ENCODE data around the gene BLOC1S3. TPM values are rescaled to one million over a fixed set of nuclear protein-coding genes. Genes with fewer than 3 reads are reported as not detected.

Gene BLOC1S3
- total and polyA plus RNA-seq, 4 donors = 4.2 to 17.3 (median 8.1) TPM

DNA sequence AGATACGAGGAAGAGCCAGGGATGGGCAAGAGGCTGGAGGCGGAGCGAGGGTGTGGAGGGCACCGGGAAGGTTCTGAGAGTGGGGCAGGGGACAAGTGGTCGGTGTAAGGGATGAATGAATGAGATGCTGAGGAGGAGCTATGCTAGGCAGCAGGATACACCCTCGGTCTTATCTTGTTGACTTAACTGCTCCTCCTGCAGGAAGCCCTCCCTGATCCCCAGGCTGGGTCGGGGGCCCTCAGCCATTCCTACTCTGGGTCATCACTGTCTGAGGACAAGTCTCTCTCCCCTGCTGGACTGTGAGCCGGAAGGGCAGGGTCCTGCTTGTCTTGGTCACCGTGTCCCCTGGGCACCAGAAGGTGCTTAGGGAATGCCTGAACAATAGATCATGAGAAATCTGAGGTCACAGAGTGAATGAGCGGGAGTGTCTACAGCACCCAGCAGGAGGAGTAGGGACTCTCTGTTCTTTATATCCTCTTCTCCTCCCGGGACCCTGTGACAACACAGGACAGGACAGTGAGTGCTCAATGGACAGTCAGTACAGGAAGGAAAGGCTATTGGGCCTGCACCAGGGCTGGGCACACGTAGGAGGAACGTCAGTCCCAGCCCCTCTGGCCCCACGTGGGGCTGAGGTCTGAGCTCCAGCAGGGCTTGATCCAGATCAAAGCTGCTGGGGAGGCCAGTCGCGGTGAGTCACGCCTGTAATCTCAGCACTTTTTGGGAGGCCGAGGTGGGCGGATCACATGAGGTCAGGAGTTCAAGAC lies 24.3 kb upstream of the BLOC1S3 start:
- Histone ChIP-seq H3K9me3 (ENCODE audit: control insufficient read depth in 4 of 4, insufficient read depth in 3 of 4, low read length in 3 of 4) (peaks cover 0 to 9% (median 0%) of the 10 kb centered on the region in 4 donors), H3K4me3 (no peak overlapping the region), H3K27me3 (ENCODE audit: control insufficient read depth in 3 of 3, insufficient read depth in 3 of 3, low read length in 2 of 3) (peaks cover 0 to 27% (median 21%) of the 10 kb centered on the region in 3 donors), H3K36me3 (ENCODE audit: control insufficient read depth in 4 of 4, insufficient read depth in 4 of 4, low read length in 4 of 4) (no peaks in the 10 kb centered on the region), H3K9ac (ENCODE audit: insufficient read depth in 1 of 2, low read length in 2 of 2) (no peak overlapping the region), H3K4me1 (ENCODE audit: control insufficient read depth in 5 of 5, insufficient read depth in 5 of 5, low read length in 5 of 5) (peaks cover 0 to 27% (median 11%) of the 10 kb centered on the region in 5 donors), H3K27ac (ENCODE audit: low read depth in 1 of 2, low read length in 1 of 2) (no peak overlapping the region)
- 49 to 57% methylated on average over 19 of the region's 19 CpGs for WGBS, 2 donors
- TF ChIP-seq, protein P1, sequence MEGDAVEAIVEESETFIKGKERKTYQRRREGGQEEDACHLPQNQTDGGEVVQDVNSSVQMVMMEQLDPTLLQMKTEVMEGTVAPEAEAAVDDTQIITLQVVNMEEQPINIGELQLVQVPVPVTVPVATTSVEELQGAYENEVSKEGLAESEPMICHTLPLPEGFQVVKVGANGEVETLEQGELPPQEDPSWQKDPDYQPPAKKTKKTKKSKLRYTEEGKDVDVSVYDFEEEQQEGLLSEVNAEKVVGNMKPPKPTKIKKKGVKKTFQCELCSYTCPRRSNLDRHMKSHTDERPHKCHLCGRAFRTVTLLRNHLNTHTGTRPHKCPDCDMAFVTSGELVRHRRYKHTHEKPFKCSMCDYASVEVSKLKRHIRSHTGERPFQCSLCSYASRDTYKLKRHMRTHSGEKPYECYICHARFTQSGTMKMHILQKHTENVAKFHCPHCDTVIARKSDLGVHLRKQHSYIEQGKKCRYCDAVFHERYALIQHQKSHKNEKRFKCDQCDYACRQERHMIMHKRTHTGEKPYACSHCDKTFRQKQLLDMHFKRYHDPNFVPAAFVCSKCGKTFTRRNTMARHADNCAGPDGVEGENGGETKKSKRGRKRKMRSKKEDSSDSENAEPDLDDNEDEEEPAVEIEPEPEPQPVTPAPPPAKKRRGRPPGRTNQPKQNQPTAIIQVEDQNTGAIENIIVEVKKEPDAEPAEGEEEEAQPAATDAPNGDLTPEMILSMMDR (IDR thresholded peaks at IDR 0.05; ENCODE audit: control extremely low read depth, extremely low read depth) = no peak
- ATAC-seq (ENCODE audit: insufficient read depth, low FRiP score) = no peak
- no peak for DNase-seq

DNA sequence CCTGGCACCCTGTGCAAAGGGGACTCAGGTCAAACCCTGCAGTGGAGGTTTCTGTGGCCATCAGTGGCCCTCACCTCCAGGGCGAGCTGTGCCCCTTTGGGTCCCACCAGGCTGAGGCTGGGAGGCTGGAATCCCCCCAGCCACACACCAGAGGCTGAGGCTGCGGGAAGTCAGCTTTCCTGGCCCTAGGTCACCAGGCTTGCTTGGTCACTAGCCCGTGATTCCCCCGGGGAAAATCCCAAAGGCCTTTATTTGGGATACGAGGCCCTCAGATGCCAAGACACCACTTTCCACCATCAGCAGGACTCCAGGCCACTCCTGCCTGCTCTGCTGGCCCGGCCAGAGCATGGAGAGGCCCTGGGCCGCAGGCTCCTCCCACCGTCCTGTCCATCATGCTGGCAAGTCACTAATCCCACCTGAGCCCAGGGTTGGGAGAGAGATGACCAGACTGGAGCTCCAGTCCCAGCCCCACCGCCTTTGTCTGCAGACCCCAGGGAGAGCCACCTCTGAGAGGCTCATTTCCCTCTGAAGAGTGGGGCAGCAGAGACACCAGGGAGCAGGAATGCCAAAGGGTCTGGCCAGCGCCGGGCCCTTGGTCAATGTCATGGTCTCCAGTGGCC lies 22.5 kb upstream of the BLOC1S3 start:
- DNase-seq (no peak), ATAC-seq (ENCODE audit: insufficient read depth, low FRiP score) (no peak)
- peaks cover 0 to 27% (median 11%) of the 10 kb centered on the region in 5 donors for H3K4me1 ChIP-seq (ENCODE audit: control insufficient read depth in 5 of 5, insufficient read depth in 5 of 5, low read length in 5 of 5)
- peaks cover 0 to 26% (median 21%) of the 10 kb centered on the region in 3 donors for H3K27me3 ChIP-seq (ENCODE audit: control insufficient read depth in 3 of 3, insufficient read depth in 3 of 3, low read length in 2 of 3)
- WGBS, 2 donors = 82 to 83% methylated on average over 11 of the region's 11 CpGs
- no peak overlapping the region for H3K27ac ChIP-seq (ENCODE audit: low read depth in 1 of 2, low read length in 1 of 2)
- H3K9me3 ChIP-seq (ENCODE audit: control insufficient read depth in 4 of 4, insufficient read depth in 3 of 4, low read length in 3 of 4) = peaks cover 0 to 9% (median 0%) of the 10 kb centered on the region in 4 donors
- H3K36me3 ChIP-seq (ENCODE audit: control insufficient read depth in 4 of 4, insufficient read depth in 4 of 4, low read length in 4 of 4) = no peaks in the 10 kb centered on the region
- no peak overlapping the region for H3K4me3 ChIP-seq
- no peak overlapping the region for H3K9ac ChIP-seq (ENCODE audit: insufficient read depth in 1 of 2, low read length in 2 of 2)
- TF ChIP-seq, protein P1 (IDR thresholded peaks at IDR 0.05; ENCODE audit: control extremely low read depth, extremely low read depth) = no peak

DNA sequence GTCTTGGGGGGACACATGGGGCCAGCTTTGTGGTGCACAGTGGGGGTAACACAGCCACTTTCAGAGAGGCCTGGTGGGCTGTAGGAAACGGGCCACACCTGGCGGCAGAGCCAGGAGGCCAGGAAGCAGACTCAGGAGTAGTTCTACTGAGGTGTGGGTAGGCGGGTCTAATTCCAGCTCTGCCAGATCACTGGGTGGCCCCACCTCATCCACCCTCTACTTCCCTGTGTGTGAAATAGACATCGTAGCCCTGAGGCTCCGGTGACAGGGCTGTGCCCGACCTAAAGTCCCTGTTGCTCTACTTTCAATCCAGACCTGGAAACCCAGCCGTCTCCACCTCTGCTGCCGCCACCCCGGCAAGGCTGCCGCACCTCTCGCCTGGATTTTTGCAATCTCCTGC lies 21.8 kb upstream of the BLOC1S3 start:
- Histone ChIP-seq H3K27me3 (ENCODE audit: control insufficient read depth in 3 of 3, insufficient read depth in 3 of 3, low read length in 2 of 3) (peaks cover 0 to 20% (median 17%) of the 10 kb centered on the region in 3 donors), H3K4me3 (no peak overlapping the region), H3K4me1 (ENCODE audit: control insufficient read depth in 5 of 5, insufficient read depth in 5 of 5, low read length in 5 of 5) (peaks cover 0 to 24% (median 11%) of the 10 kb centered on the region in 5 donors), H3K36me3 (ENCODE audit: control insufficient read depth in 4 of 4, insufficient read depth in 4 of 4, low read length in 4 of 4) (no peaks in the 10 kb centered on the region), H3K27ac (ENCODE audit: low read depth in 1 of 2, low read length in 1 of 2) (no peak overlapping the region), H3K9me3 (ENCODE audit: control insufficient read depth in 4 of 4, insufficient read depth in 3 of 4, low read length in 3 of 4) (peaks cover 0 to 9% (median 0%) of the 10 kb centered on the region in 4 donors), H3K9ac (ENCODE audit: insufficient read depth in 1 of 2, low read length in 2 of 2) (no peak overlapping the region)
- DNase-seq = no peak
- WGBS, 2 donors = 78 to 84% methylated on average over 11 of the region's 11 CpGs
- no peak for ATAC-seq (ENCODE audit: insufficient read depth, low FRiP score)
- TF ChIP-seq, protein P1 (IDR thresholded peaks at IDR 0.05; ENCODE audit: control extremely low read depth, extremely low read depth) = no peak
